Measurements from ENCODE around the gene CDK5RAP1. TPM values are rescaled to one million over a fixed set of nuclear protein-coding genes. Genes with fewer than 3 reads are reported as not detected.

The CDK5RAP1 gene, protein sequence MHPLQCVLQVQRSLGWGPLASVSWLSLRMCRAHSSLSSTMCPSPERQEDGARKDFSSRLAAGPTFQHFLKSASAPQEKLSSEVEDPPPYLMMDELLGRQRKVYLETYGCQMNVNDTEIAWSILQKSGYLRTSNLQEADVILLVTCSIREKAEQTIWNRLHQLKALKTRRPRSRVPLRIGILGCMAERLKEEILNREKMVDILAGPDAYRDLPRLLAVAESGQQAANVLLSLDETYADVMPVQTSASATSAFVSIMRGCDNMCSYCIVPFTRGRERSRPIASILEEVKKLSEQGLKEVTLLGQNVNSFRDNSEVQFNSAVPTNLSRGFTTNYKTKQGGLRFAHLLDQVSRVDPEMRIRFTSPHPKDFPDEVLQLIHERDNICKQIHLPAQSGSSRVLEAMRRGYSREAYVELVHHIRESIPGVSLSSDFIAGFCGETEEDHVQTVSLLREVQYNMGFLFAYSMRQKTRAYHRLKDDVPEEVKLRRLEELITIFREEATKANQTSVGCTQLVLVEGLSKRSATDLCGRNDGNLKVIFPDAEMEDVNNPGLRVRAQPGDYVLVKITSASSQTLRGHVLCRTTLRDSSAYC
- total RNA-seq: 19.3 and 22.5 TPM in 2 replicates

DNA sequence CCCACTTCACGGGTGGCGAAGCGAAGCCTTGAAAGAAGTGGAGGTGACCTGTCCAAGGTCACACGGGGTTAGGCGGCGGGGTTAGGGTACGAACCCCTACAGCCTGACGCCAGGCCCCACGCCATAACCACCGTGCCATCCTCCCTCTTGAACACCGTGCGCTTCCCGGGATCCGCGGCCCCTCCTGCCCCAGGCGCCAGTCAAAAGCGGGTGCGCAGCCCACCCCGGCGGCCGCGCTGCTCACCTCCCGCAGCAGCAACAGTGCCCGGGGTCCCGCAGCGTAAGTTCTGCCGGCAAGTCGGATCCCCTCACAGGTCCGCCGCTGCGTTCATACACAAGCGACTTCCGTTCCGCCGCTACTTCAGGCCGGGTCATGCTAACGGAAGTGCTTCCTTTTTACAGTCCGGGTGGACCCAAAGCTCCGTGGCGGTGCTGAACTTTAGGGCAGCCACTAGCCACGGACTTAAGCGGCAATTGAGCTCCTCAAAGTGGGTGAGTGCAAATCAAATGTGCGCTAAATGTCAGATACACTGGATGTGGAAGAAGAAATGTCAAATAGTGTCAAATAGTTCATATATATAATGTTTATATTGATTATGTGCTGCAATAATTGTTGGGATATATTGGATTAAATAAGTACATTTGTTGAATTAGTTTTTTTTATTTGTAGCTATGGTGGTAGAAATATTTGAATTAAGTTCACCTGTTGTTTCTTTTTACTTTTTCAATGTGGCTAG is at the start of gene CDK5RAP1:
Gene CDK5RAP1 (minus strand): TSS at position 336 of the 737 bp plus-strand sequence. CDS start 4,455 bp downstream, outside the sequence.
- peak; percentile 94 for DNase-seq (ENCODE audit: low read depth)
- TF ChIP-seq, protein P1, sequence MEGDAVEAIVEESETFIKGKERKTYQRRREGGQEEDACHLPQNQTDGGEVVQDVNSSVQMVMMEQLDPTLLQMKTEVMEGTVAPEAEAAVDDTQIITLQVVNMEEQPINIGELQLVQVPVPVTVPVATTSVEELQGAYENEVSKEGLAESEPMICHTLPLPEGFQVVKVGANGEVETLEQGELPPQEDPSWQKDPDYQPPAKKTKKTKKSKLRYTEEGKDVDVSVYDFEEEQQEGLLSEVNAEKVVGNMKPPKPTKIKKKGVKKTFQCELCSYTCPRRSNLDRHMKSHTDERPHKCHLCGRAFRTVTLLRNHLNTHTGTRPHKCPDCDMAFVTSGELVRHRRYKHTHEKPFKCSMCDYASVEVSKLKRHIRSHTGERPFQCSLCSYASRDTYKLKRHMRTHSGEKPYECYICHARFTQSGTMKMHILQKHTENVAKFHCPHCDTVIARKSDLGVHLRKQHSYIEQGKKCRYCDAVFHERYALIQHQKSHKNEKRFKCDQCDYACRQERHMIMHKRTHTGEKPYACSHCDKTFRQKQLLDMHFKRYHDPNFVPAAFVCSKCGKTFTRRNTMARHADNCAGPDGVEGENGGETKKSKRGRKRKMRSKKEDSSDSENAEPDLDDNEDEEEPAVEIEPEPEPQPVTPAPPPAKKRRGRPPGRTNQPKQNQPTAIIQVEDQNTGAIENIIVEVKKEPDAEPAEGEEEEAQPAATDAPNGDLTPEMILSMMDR (IDR thresholded peaks at IDR 0.05; ENCODE audit: insufficient read depth, low read depth, low read length): no peak
- H3K4me3 ChIP-seq (ENCODE audit: low read depth, low read length): peak within 1 kb of the TSS; percentile 99

DNA sequence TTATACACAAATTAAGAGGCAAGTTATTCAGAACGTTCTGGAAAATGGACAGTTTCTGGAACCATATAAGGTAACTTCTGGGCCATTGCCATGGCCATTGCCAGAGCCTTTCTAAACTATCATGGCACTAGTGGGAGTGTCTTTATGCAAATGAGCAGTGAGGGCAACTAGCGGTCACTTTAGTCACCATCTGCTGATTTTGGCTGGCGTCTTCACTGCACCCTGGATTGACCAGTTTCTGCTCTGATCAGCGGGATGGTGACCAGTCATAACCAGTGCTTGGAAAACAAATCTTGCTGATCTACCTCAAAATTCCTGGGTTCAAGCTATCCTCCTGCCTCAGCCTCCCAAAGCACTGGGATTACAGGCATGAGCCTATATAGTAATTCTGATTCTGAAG is 49.5 kb upstream of the CDK5RAP1 start:
- DNase-seq (ENCODE audit: low read depth): no peak
- H3K4me3 ChIP-seq (ENCODE audit: low read depth, low read length): no peak overlapping the region
- TF ChIP-seq, protein P1 (IDR thresholded peaks at IDR 0.05; ENCODE audit: insufficient read depth, low read depth, low read length): no peak

DNA sequence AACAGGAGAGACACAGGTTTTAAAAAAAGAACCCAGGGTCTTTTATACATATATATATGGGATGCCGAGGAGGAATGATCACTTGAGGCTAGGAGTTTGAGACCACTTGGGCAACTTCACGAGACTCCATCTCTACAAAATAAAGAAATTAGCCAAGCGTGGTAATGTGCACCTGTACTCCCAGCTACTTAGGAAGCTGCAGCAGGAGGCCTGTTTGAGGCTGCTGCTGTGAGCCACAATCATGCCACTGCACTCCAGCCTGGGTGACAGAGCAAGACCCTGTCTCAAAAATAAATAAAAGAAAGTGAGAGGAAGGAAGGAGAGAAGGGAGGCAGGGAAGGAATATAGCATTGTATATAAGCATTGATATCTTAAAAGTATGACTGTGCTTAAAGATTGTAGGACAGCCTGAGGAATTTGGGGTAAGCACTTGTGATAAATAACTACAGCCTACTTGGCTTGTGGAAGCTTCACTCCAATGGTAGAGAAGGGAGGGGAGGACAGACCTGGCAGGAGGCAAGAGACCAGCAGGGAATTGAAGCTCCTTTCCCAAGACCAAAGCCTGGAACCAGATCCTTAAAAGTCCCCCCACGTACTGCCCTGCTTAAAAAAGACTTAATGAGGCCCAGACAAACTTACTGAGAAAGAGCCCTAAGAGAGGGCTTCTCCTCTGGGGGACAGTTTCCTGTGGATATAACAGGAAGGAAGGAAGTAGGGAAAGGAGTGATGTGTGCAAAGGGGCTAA is 44.7 kb upstream of the CDK5RAP1 start:
- TF ChIP-seq, protein P1 (IDR thresholded peaks at IDR 0.05; ENCODE audit: insufficient read depth, low read depth, low read length): no peak
- DNase-seq (ENCODE audit: low read depth): no peak
- no peak overlapping the region for H3K4me3 ChIP-seq (ENCODE audit: low read depth, low read length)

DNA sequence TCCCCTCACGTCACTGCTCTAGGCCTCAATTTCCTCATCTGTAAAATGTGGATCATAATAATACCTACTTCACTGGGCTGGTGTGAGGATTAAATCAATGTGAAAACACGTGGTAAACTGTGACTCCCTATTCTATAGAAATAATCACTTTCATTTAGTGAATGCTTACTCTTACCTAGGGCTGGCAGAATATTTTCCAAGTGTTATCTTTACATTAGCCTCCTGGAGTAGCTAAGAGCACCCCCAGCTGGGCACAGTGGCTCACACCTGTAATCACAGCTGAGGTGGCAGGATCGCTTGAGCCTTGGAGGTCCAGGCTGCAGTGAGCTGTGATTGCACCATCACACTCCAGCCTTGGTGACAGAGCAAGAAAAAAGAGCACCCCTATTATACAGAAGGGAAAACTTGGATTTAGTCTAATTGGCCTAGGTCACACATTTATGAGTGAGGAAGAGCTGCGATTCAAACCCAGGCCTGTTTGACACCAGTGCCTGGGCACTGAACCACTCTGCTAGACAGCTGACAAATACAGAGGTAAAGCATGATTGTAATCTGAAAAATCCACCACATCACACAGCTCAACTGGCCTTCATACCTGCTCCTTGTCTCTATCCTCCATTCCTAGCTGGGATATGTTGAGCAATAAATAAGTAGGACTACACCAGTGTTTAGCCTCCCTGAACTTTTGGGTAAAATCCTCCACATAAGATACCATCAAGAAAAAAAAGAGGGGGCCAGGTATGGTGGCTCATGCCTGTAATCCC is 43.7 kb upstream of the CDK5RAP1 start:
- DNase-seq (ENCODE audit: low read depth): peak; percentile 13
- peak overlapping the region; percentile 73 for H3K4me3 ChIP-seq (ENCODE audit: low read depth, low read length)
- TF ChIP-seq, protein P1 (IDR thresholded peaks at IDR 0.05; ENCODE audit: insufficient read depth, low read depth, low read length): peak; percentile 32

DNA sequence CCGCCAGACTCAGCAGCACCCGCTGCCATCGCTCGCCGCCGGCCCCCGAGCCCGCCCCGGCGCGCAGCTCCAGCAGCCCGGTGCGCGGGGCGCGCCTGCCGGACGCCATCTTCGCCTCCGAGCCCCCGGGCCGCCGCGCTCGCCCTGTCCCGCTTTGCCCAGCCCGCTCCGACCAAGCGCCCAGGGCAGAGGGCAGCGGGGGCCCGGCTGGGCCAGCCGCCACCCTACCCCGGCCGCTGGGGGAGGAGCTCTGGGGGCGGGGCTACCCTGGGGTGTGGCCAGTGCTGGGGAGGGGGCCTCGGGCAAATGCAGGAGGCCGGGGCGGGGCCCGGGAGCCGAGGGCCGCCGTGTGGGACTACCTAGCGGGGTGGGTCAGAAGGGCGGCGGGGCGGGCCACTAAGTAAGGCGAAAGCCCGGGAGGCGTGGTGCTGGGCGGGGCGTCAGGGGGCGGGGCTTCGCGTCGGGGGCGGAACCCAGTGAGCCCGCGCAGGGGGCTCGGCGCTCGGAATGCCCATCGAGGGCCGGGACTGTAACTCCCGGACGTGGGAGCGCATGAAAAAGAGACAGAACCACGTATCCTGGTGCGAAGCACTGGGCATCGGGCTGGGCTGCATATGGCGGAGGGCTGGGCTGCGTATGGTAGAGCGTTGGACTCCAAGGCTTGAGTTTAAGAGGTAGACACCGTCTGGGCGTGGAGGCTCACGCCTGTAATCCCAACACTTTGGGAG is 42.4 kb upstream of the CDK5RAP1 start, which contains the start of gene SNTA1:
Gene SNTA1 (minus strand): TSS at position 252 of the 728 bp plus-strand sequence. CDS start 143 bp downstream, at position 109.
- DNase-seq (ENCODE audit: low read depth): peak; percentile 86
- peak within 1 kb of the TSS; percentile 73 for H3K4me3 ChIP-seq (ENCODE audit: low read depth, low read length)
- TF ChIP-seq, protein P1 (IDR thresholded peaks at IDR 0.05; ENCODE audit: insufficient read depth, low read depth, low read length): no peak

All from fibroblast of villous mesenchyme (primary cell).